Activated CD8-positive, alpha-beta memory T cell treated with anti-CD3 and anti-CD28 coated beads, Interleukin-2, amount 10 ng/mL, durations not matched to agents 7 days and 5 days (primary cell): ENCODE measurements around the gene SRP72. TPM values are rescaled to one million over a fixed set of nuclear protein-coding genes. Genes with fewer than 3 reads are reported as not detected.
A peak's percentile ranks its signal among the peaks of the same experiment; 100 is the strongest.
"Not testable (repeated sequence)": the region's sequence is repeated elsewhere in the genome, so short reads cannot be mapped to it uniquely, and the experiment has no call there.

ENCODE experiments used
- ATAC-seq: fragments of 150-1000 bp; cut with Tn5 transposase; one replicate; pipeline ENCODE4 v1.10.0; 2021; ENCODE audit warnings: moderate library complexity
- CTCF ChIA-PET: fragments of 350-600 bp; sonication (Branson Sonifier 250); formaldehyde crosslinking; loops from one replicate; lab custom pipeline; 2021; ENCODE audit warnings: antibody characterized with exemption; lab: Charles Lee
- DNase-seq: peaks from one replicate; pipeline ENCODE4 v3.0.0-alpha.2; 2020
- H3K27ac Mint-ChIP-seq: one replicate; pipeline ENCODE4 v1.8.0; 2021; ENCODE audit warnings: mild to moderate bottlenecking, mixed read lengths
- H3K27me3 Mint-ChIP-seq: one replicate; pipeline ENCODE4 v1.8.0; 2021; ENCODE audit warnings: mixed read lengths
- H3K36me3 Mint-ChIP-seq: one replicate; pipeline ENCODE4 v1.8.0; 2021; ENCODE audit warnings: mild to moderate bottlenecking, mixed read lengths
- H3K4me1 Mint-ChIP-seq: one replicate; pipeline ENCODE4 v1.8.0; 2021; ENCODE audit warnings: mixed read lengths
- H3K4me3 Mint-ChIP-seq: one replicate; pipeline ENCODE4 v1.8.0; 2021; ENCODE audit warnings: mild to moderate bottlenecking, moderate library complexity, mixed read lengths
- H3K9me3 Mint-ChIP-seq: one replicate; pipeline ENCODE4 v1.8.0; 2022; ENCODE audit warnings: low read depth, mixed read lengths
- total RNA-seq, 2 experiments: library from RNA; stranded (reverse); gene quantifications; one replicate each; pipeline ENCODE4 v1.2.3, GENCODE V29; 2021

SRP72 gene
- total RNA-seq, 2 experiments from 2014 or later = 126 to 167 TPM

- CTCF ChIA-PET = interaction anchor here (1.5 to 1.6 kb wide), 2 partner anchors 9 to 99 kb away, joined by 4 read pairs; partner anchors contain the start of gene PAICS
- no peaks in the 10 kb centered on the region for H3K27me3 Mint-ChIP-seq
- H3K4me3 Mint-ChIP-seq = no peak overlapping the region
- H3K27ac Mint-ChIP-seq = no peak overlapping the region
- DNase-seq (no peak), ATAC-seq (no peak)
- peaks cover 64% of the 10 kb centered on the region for H3K36me3 Mint-ChIP-seq
- peaks cover 56% of the 10 kb centered on the region for H3K4me1 Mint-ChIP-seq
- H3K9me3 Mint-ChIP-seq = no peaks in the 10 kb centered on the region
These were observed 22.7 kb upstream of the SRP72 start for GRCh38 chr4:56444719-56445118.

- H3K4me3 Mint-ChIP-seq = no peak overlapping the region
- ATAC-seq (no peak), DNase-seq (no peak)
- no peak overlapping the region for H3K27ac Mint-ChIP-seq
- H3K9me3 Mint-ChIP-seq = no peaks in the 10 kb centered on the region
- peaks cover 46% of the 10 kb centered on the region for H3K4me1 Mint-ChIP-seq
- peaks cover 66% of the 10 kb centered on the region for H3K36me3 Mint-ChIP-seq
- CTCF ChIA-PET = interaction anchor here (1.5 to 1.6 kb wide), 2 partner anchors 10 to 98 kb away, joined by 4 read pairs; partner anchors contain the start of gene PAICS
- H3K27me3 Mint-ChIP-seq = no peaks in the 10 kb centered on the region
These were observed 21.7 kb upstream of the SRP72 start for GRCh38 chr4:56445699-56446098.

- ATAC-seq (no peak), DNase-seq (no peak)
- Mint-ChIP-seq H3K4me3 (no peak overlapping the region), H3K4me1 (peaks cover 27% of the 10 kb centered on the region), H3K36me3 (peaks cover 67% of the 10 kb centered on the region), H3K27ac (peak overlapping the region; percentile 4), H3K27me3 (no peaks in the 10 kb centered on the region), H3K9me3 (no peaks in the 10 kb centered on the region)
- CTCF ChIA-PET = no interaction called here
These were observed 19.1 kb upstream of the SRP72 start for GRCh38 chr4:56448301-56448700.

- not testable (repeated sequence) for ATAC-seq, H3K27ac Mint-ChIP-seq, H3K4me3 Mint-ChIP-seq, DNase-seq, H3K27me3 Mint-ChIP-seq, H3K9me3 Mint-ChIP-seq
- peaks cover 19% of the 10 kb centered on the region for H3K4me1 Mint-ChIP-seq
- peaks cover 69% of the 10 kb centered on the region for H3K36me3 Mint-ChIP-seq
- CTCF ChIA-PET = interaction anchor here (0.7 to 1.4 kb wide), 2 partner anchors 13 to 26 kb away, joined by 3 read pairs; partner anchors contain the start of genes PAICS and PPAT
These were observed 17.9 kb upstream of the SRP72 start for GRCh38 chr4:56449475-56449874.

GRCh38 chr4:56450342-56450741 lies 17.1 kb upstream of the SRP72 start:
- DNase-seq = no peak
- Mint-ChIP-seq H3K27me3 (no peaks in the 10 kb centered on the region), H3K36me3 (peaks cover 69% of the 10 kb centered on the region), H3K4me1 (peaks cover 15% of the 10 kb centered on the region), H3K27ac (no peak overlapping the region), H3K4me3 (no peak overlapping the region), H3K9me3 (no peaks in the 10 kb centered on the region)
- no peak for ATAC-seq
- CTCF ChIA-PET = interaction anchor here (0.7 kb wide), 1 partner anchor 25 kb away, joined by 3 read pairs; no protein-coding TSS in a partner anchor

- Mint-ChIP-seq H3K4me1 (peaks cover 12% of the 10 kb centered on the region), H3K36me3 (peaks cover 54% of the 10 kb centered on the region), H3K4me3 (no peak overlapping the region), H3K9me3 (no peaks in the 10 kb centered on the region), H3K27me3 (no peaks in the 10 kb centered on the region), H3K27ac (peak overlapping the region; percentile 44)
- no peak for DNase-seq
- CTCF ChIA-PET = interaction anchor here (0.7 to 1.4 kb wide), 2 partner anchors 85 to 378 kb away, joined by 3 to 4 read pairs; no protein-coding TSS in a partner anchor
- no peak for ATAC-seq
These were observed 7.3 kb upstream of the SRP72 start for GRCh38 chr4:56460085-56460484.

- CTCF ChIA-PET = no interaction called here
- no peak overlapping the region for H3K27ac Mint-ChIP-seq
These were observed 5.3 kb upstream of the SRP72 start for GRCh38 chr4:56462157-56462556.

GRCh38 chr4:56463711-56464110 lies 3.7 kb upstream of the SRP72 start:
- DNase-seq (no peak), ATAC-seq (no peak)
- Mint-ChIP-seq H3K27me3 (no peaks in the 10 kb centered on the region), H3K27ac (no peak overlapping the region), H3K9me3 (no peaks in the 10 kb centered on the region), H3K4me3 (no peak overlapping the region), H3K36me3 (peaks cover 37% of the 10 kb centered on the region), H3K4me1 (peaks cover 30% of the 10 kb centered on the region)
- CTCF ChIA-PET = no interaction called here

More at GRCh38 chr4:56462157-56462556, 5.3 kb upstream of the SRP72 start:
- Mint-ChIP-seq H3K4me1 (peaks cover 25% of the 10 kb centered on the region), H3K36me3 (peaks cover 42% of the 10 kb centered on the region), H3K27me3 (no peaks in the 10 kb centered on the region), H3K4me3 (no peak overlapping the region), H3K9me3 (no peaks in the 10 kb centered on the region)
- ATAC-seq (no peak), DNase-seq (no peak)

- no peak for ATAC-seq
- Mint-ChIP-seq H3K27ac (no peak overlapping the region), H3K4me1 (peaks cover 38% of the 10 kb centered on the region), H3K36me3 (peaks cover 37% of the 10 kb centered on the region), H3K27me3 (no peaks in the 10 kb centered on the region), H3K4me3 (no peak overlapping the region), H3K9me3 (no peaks in the 10 kb centered on the region)
- CTCF ChIA-PET = interaction anchor here (2.1 kb wide), 1 partner anchor 30 kb away, joined by 16 read pairs; the partner anchor contains the start of genes PAICS and PPAT
- DNase-seq = no peak
These were observed 2.8 kb upstream of the SRP72 start for GRCh38 chr4:56464581-56464980.

GRCh38 chr4:56465599-56466295 lies 1.7 kb upstream of the SRP72 start:
- DNase-seq (no peak), ATAC-seq (no peak)
- CTCF ChIA-PET = interaction anchor here (1.3 to 2.1 kb wide), 2 partner anchors 31 to 334 kb away, joined by 4 to 16 read pairs; partner anchors contain the start of genes PAICS and PPAT
- H3K27ac Mint-ChIP-seq = peak overlapping the region; percentile 94
- H3K36me3 Mint-ChIP-seq = peaks cover 36% of the 10 kb centered on the region
- no peaks in the 10 kb centered on the region for H3K9me3 Mint-ChIP-seq
- H3K4me3 Mint-ChIP-seq = peak overlapping the region; percentile 95
- peaks cover 46% of the 10 kb centered on the region for H3K4me1 Mint-ChIP-seq
- no peaks in the 10 kb centered on the region for H3K27me3 Mint-ChIP-seq

- ATAC-seq (peak; percentile 18), DNase-seq (peak; percentile 43)
- peak overlapping the region; percentile 94 for H3K27ac Mint-ChIP-seq
- peak overlapping the region; percentile 95 for H3K4me3 Mint-ChIP-seq
- H3K36me3 Mint-ChIP-seq = peaks cover 32% of the 10 kb centered on the region
- H3K4me1 Mint-ChIP-seq = peaks cover 46% of the 10 kb centered on the region
- H3K9me3 Mint-ChIP-seq, H3K27me3 Mint-ChIP-seq: not testable (repeated sequence)
- CTCF ChIA-PET = interaction anchor here (0.6 to 2.1 kb wide), 3 partner anchors 29 to 334 kb away, joined by 3 to 16 read pairs (median 4); partner anchors contain the start of genes PAICS and PPAT
These were observed 1.1 kb upstream of the SRP72 start for GRCh38 chr4:56466296-56466761.

GRCh38 chr4:56466910-56467283 lies 520 bp upstream of the SRP72 start:
- Mint-ChIP-seq H3K36me3 (peaks cover 35% of the 10 kb centered on the region), H3K27ac (peak overlapping the region; percentile 94), H3K9me3 (no peaks in the 10 kb centered on the region), H3K4me3 (peak overlapping the region; percentile 95), H3K27me3 (no peaks in the 10 kb centered on the region), H3K4me1 (peaks cover 49% of the 10 kb centered on the region)
- no peak for DNase-seq
- CTCF ChIA-PET = interaction anchor here (0.6 to 2.1 kb wide), 3 partner anchors 29 to 333 kb away, joined by 3 to 16 read pairs (median 4); partner anchors contain the start of genes PAICS and PPAT
- no peak for ATAC-seq

GRCh38 chr4:56468097-56468422 lies 643 bp downstream of the SRP72 start:
- H3K36me3 Mint-ChIP-seq = peaks cover 35% of the 10 kb centered on the region
- H3K9me3 Mint-ChIP-seq = no peaks in the 10 kb centered on the region
- H3K4me1 Mint-ChIP-seq = peaks cover 49% of the 10 kb centered on the region
- peak overlapping the region; percentile 95 for H3K4me3 Mint-ChIP-seq
- DNase-seq = peak; percentile 62
- no peaks in the 10 kb centered on the region for H3K27me3 Mint-ChIP-seq
- peak overlapping the region; percentile 94 for H3K27ac Mint-ChIP-seq
- ATAC-seq = peak; percentile 55
- CTCF ChIA-PET = interaction anchor here (0.9 to 1.9 kb wide), 7 partner anchors 15 to 519 kb away, joined by 3 to 7 read pairs (median 4); partner anchors contain the start of genes CEP135, PAICS and PPAT
